Esophagus muscularis mucosa (tissue), 3 donors: Measurements from ENCODE around the gene OTOP3.

ENCODE experiments used
- POLR2A ChIP-seq: fragments of 450-650 bp; IDR thresholded peaks from one replicate; pipeline ENCODE4 v1.6.1; 2017; ENCODE audit warnings: antibody characterized with exemption, moderate library complexity, mild to moderate bottlenecking, low read depth
- POLR2AphosphoS5 ChIP-seq, 2 donors: sonication (generic); formaldehyde crosslinking; IDR thresholded peaks; one replicate each; pipeline ENCODE4 v1.6.1; 2017; ENCODE audit warnings: antibody characterized with exemption in 2 of 2
- TF ChIP-seq, protein P1 (sequence below), 3 experiments: fragments of 200-600 bp in 2 of 3; fragments of 450-650 bp in 1 of 3; sonication (generic) in 2 of 3; IDR thresholded peaks; one replicate each; pipeline ENCODE4 v1.5.1; 2017 to 2019; ENCODE audit warnings: antibody characterized with exemption in 3 of 3, mild to moderate bottlenecking in 2 of 3, moderate library complexity in 1 of 3

DNA sequence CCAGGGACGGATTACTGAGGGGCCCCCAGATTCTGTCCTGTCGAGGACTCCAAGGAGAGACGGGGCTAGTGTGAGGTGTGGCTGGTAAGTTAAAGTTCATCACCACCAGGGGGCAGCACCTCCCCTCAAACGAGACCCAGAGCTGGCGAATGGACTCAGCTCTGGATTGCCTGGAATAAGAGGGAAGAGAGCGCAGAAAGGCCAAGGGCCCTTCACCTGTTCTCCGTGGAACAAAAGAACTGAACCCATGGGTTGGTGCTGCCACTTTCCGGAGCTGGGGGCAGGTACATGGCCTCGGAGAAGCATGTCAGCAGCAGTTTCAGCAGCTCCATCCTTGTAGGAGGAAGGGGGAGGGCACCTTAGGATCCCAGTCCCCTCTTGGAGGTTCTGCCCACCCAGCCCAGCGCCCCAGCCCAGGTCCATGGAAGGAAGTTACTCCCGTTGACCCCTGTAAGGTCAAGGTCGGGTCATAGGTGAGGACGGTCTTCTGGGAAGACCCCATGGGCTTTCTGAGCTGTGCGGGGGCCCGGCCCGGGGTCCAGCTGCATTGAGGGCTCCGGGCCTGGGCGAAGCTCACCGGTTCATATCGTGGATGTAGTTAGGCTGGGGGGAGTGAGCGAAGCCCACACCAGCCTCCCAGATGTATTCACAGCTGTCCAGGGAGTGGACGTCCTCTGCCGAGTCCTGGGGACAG, 26.1 kb downstream of the OTOP3 start:
- TF ChIP-seq POLR2A (no peak), POLR2AphosphoS5 (IDR thresholded peaks at IDR 0.05) (peak in 1 of 2 donors; percentile 69)
- TF ChIP-seq, protein P1, sequence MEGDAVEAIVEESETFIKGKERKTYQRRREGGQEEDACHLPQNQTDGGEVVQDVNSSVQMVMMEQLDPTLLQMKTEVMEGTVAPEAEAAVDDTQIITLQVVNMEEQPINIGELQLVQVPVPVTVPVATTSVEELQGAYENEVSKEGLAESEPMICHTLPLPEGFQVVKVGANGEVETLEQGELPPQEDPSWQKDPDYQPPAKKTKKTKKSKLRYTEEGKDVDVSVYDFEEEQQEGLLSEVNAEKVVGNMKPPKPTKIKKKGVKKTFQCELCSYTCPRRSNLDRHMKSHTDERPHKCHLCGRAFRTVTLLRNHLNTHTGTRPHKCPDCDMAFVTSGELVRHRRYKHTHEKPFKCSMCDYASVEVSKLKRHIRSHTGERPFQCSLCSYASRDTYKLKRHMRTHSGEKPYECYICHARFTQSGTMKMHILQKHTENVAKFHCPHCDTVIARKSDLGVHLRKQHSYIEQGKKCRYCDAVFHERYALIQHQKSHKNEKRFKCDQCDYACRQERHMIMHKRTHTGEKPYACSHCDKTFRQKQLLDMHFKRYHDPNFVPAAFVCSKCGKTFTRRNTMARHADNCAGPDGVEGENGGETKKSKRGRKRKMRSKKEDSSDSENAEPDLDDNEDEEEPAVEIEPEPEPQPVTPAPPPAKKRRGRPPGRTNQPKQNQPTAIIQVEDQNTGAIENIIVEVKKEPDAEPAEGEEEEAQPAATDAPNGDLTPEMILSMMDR (IDR thresholded peaks at IDR 0.05) = peak; percentile 75 to 80 (median 79)
